Measurements from ENCODE around the gene BOK.

Gene BOK

DNA sequence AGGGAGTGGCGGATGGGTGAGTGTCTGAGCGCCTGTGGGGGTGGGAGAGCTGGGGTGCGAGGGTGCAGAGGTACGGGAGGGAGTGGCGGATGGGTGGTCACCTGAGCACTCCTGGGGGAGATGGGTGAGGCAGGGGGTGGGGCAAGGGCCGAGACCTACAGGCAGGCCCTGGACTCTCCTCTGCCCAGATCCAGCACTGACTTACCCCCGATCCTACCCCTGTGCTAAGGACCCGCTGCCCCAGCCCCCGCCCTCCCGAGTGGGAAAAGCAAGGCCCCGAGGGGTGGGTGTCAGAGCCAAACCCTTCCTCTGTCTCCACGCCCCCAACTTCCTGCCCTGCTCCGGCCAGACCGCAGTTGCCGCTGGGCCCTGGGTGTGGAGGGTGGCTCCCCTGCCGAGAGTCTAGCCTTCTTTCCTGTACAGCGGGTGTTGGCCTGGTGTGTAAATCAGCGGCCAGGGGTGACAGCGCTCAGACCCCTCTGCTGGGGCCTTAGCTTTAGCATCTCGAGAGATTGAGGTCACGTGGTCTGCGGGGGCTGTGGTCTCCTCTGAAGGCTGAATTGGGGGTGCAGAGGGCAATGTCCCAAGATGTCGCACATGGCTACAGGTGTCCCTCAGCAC, 12.5 kb downstream of the BOK start:
- TF ChIP-seq, protein P1, sequence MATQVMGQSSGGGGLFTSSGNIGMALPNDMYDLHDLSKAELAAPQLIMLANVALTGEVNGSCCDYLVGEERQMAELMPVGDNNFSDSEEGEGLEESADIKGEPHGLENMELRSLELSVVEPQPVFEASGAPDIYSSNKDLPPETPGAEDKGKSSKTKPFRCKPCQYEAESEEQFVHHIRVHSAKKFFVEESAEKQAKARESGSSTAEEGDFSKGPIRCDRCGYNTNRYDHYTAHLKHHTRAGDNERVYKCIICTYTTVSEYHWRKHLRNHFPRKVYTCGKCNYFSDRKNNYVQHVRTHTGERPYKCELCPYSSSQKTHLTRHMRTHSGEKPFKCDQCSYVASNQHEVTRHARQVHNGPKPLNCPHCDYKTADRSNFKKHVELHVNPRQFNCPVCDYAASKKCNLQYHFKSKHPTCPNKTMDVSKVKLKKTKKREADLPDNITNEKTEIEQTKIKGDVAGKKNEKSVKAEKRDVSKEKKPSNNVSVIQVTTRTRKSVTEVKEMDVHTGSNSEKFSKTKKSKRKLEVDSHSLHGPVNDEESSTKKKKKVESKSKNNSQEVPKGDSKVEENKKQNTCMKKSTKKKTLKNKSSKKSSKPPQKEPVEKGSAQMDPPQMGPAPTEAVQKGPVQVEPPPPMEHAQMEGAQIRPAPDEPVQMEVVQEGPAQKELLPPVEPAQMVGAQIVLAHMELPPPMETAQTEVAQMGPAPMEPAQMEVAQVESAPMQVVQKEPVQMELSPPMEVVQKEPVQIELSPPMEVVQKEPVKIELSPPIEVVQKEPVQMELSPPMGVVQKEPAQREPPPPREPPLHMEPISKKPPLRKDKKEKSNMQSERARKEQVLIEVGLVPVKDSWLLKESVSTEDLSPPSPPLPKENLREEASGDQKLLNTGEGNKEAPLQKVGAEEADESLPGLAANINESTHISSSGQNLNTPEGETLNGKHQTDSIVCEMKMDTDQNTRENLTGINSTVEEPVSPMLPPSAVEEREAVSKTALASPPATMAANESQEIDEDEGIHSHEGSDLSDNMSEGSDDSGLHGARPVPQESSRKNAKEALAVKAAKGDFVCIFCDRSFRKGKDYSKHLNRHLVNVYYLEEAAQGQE (IDR thresholded peaks at IDR 0.05; ENCODE audit: insufficient read depth in 1 of 2, low read depth in 2 of 2, low read length in 2 of 2) = no peak
- TF ChIP-seq SIN3A (IDR thresholded peaks at IDR 0.05; ENCODE audit: borderline replicate concordance, insufficient read depth, low read length) = no peak
- TF ChIP-seq FOXP2 (optimal IDR thresholded peaks at IDR 0.05; ENCODE audit: borderline replicate concordance, extremely low read depth, extremely low read length, insufficient read depth) = no peak
- no peak for TF ChIP-seq TAF1 (IDR thresholded peaks at IDR 0.05; ENCODE audit: borderline replicate concordance, insufficient read depth, low read length)
- TF ChIP-seq POLR2AphosphoS5 (IDR thresholded peaks at IDR 0.05; ENCODE audit: low read depth, low read length) = no peak

DNA sequence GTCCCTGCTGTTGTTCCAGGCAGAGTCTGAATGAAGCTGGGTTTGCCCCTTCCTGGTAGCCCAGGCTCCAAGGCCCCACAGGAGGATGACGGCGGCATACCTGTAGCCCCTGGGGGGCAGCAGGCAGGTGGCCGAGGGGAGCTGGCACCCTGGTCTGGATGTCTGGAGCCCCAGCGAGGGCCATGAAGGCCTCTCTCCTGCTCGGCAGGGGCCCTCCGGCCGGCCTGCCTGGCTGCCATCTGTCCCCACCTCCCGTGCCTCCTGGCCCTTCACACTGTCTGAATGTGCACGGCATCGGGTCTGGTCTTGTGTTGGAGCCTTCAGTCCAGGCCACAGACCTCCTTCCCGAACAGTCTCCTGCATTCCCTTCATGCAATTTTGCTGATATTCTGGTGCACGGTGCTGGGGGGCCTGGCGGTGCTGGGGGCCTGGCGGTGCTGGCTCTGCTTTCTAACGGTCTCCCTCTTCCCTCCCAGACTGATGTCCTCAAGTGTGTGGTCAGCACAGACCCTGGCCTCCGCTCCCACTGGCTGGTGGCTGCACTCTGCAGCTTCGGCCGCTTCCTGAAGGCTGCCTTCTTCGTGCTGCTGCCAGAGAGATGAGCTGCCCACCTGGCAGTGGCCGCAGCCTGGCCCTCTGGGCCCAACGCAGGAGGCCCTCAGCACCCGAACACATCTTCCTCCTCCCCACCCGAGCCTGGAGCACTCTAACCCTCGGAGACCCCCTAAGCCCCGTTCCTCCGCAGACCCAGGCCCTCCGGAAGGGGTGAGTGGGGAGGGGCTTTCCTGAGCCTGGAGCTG, 13.5 kb downstream of the BOK start:
- TF ChIP-seq POLR2AphosphoS5 (IDR thresholded peaks at IDR 0.05; ENCODE audit: low read depth, low read length) (no peak), SIN3A (IDR thresholded peaks at IDR 0.05; ENCODE audit: borderline replicate concordance, insufficient read depth, low read length) (no peak), FOXP2 (optimal IDR thresholded peaks at IDR 0.05; ENCODE audit: borderline replicate concordance, extremely low read depth, extremely low read length, insufficient read depth) (no peak), TAF1 (IDR thresholded peaks at IDR 0.05; ENCODE audit: borderline replicate concordance, insufficient read depth, low read length) (no peak)
- TF ChIP-seq, protein P1 (IDR thresholded peaks at IDR 0.05; ENCODE audit: insufficient read depth in 1 of 2, low read depth in 2 of 2, low read length in 2 of 2) = no peak

DNA sequence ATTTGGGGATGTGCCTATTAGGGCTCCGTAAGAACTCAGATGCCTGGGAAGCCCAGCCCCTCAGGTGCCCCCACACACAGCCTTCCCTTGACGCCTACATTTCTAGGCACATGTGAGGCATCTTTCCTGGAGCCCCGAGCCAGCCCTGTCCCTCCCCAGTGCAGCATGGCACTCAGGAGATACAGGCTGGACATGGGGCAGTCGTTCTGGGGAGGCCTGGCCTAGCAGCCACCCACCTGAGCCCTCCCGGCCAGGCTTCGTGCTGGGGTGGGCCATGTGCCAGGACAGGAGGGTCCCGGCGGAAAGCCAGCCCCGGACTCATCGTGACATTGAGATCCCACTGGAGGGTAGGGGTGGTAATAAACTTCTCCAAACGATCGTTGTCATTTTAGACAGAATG, 15.2 kb downstream of the BOK start:
- no peak for TF ChIP-seq POLR2AphosphoS5 (IDR thresholded peaks at IDR 0.05; ENCODE audit: low read depth, low read length)
- TF ChIP-seq, protein P1 (IDR thresholded peaks at IDR 0.05; ENCODE audit: insufficient read depth in 1 of 2, low read depth in 2 of 2, low read length in 2 of 2) = no peak
- no peak for TF ChIP-seq FOXP2 (optimal IDR thresholded peaks at IDR 0.05; ENCODE audit: borderline replicate concordance, extremely low read depth, extremely low read length, insufficient read depth)
- no peak for TF ChIP-seq TAF1 (IDR thresholded peaks at IDR 0.05; ENCODE audit: borderline replicate concordance, insufficient read depth, low read length)
- TF ChIP-seq SIN3A (IDR thresholded peaks at IDR 0.05; ENCODE audit: borderline replicate concordance, insufficient read depth, low read length) = no peak

DNA sequence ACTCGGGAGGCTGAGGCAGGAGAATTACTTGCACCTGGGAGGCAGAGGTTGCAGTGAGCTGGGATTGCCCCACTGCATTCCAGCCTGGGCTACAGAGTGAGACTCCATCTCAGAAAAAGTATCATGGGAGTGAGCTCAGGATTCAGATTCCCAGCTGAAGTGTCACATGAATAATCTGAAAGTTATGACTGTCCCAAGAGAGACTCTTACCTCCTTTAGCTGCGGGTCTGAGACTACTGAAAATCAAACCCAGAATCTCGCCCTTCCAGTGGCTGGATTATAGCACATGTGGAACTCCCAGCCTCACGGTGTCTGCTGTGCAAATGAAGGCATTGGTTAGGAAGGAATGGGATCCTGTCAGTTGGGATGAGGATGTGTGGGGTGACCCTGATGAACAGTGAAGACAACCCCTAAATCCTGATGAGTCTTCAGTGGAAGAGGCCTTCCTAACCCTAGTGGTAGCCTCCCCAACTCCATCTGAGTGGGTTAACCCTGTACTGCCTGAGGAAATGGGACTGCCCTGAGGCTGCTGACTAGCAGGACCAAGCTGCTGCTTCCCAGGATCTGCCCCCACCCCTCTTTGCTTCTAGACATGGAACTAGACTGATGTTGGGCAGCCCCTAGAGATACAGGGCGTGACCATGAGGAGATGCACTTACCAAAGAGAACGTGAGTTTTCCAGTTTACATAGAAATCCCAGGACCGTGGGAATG, 16.5 kb downstream of the BOK start:
- TF ChIP-seq SIN3A (IDR thresholded peaks at IDR 0.05; ENCODE audit: borderline replicate concordance, insufficient read depth, low read length) = no peak
- no peak for TF ChIP-seq POLR2AphosphoS5 (IDR thresholded peaks at IDR 0.05; ENCODE audit: low read depth, low read length)
- TF ChIP-seq FOXP2 (optimal IDR thresholded peaks at IDR 0.05; ENCODE audit: borderline replicate concordance, extremely low read depth, extremely low read length, insufficient read depth) = no peak

DNA sequence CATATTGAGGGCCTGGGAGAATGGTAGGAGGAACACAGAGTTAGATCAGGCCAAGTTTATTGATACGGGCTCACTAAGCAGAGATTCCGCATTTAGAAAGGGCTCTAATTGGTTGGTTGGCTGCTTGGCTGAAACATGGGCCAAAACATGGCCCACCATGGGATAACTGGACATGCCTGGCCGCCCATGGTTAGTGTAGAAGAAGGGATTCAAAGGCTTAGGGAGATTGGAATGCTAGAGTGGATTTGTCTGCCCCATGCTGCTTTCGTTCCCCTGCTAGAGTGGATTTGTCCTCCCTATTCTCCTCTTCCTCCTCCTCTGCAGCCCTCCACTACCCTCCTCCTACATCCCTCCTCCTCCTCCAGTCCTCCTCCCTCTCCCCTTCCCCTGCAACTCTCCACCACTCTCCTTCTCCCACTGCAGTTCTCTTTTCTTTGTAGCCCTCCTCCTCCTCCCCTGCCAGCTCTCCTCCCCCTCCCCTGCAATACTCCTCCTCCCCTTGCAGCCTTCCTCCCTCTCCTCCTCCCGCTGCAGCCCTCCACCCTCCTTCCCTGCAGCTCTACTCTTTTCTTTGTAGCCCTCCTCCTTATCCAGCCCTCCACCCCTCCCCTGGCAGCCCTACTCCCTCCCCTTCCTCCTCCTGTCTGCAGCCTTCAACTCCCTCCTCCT, 17.2 kb downstream of the BOK start:
- no peak for TF ChIP-seq FOXP2 (optimal IDR thresholded peaks at IDR 0.05; ENCODE audit: borderline replicate concordance, extremely low read depth, extremely low read length, insufficient read depth)
- TF ChIP-seq POLR2AphosphoS5 (IDR thresholded peaks at IDR 0.05; ENCODE audit: low read depth, low read length) = no peak
- no peak for TF ChIP-seq TAF1 (IDR thresholded peaks at IDR 0.05; ENCODE audit: borderline replicate concordance, insufficient read depth, low read length)
- TF ChIP-seq SIN3A (IDR thresholded peaks at IDR 0.05; ENCODE audit: borderline replicate concordance, insufficient read depth, low read length) = no peak
